Left ventricle myocardium inferior (tissue), 1 donor: ENCODE results near the gene HIVEP2. TPM values are rescaled to one million over a fixed set of nuclear protein-coding genes. Genes with fewer than 3 reads are reported as not detected.
"Not testable (repeated sequence)": the region's sequence is repeated elsewhere in the genome, so short reads cannot be mapped to it uniquely, and the experiment has no call there.

ENCODE experiments used
- DNase-seq: peaks from one replicate; pipeline ENCODE4 v3.0.0-alpha.2; 2020
- H3K27ac ChIP-seq: fragments of 200-600 bp; replicated peaks from 2 replicates; pipeline ENCODE4 v1.8.0; 2021
- H3K27me3 ChIP-seq: fragments of 200-600 bp; 2 replicates; pipeline ENCODE4 v1.8.0; 2021; ENCODE audit warnings: low read depth
- H3K36me3 ChIP-seq: fragments of 200-600 bp; 2 replicates; pipeline ENCODE4 v1.8.0; 2021
- H3K4me1 ChIP-seq: fragments of 200-600 bp; 2 replicates; pipeline ENCODE4 v1.8.0; 2021
- H3K4me3 ChIP-seq: fragments of 200-600 bp; 2 replicates; pipeline ENCODE4 v1.8.0; 2021; ENCODE audit warnings: mild to moderate bottlenecking, moderate library complexity
- H3K9me3 ChIP-seq: fragments of 200-600 bp; replicated peaks from 2 replicates; pipeline ENCODE4 v1.8.0; 2021
- CTCF ChIP-seq: fragments of 200-600 bp; IDR thresholded peaks from 2 replicates; pipeline ENCODE4 v1.8.0; 2021; ENCODE audit warnings: antibody characterized with exemption, mild to moderate bottlenecking, borderline replicate concordance
- intact Hi-C: fragments of 100-400 bp; cut with micrococcal nuclease; formaldehyde crosslinking; loops from one replicate; pipeline ENCODE4 v1.11.0; 2022
- total RNA-seq: library from RNA; stranded (reverse); fragmentation: NEBNext Ultra II Directional; extraction: Animal tissue kit (Norgen Biotek cat#: 25700); gene quantifications from one replicate; pipeline ENCODE4 v1.2.1, GENCODE V29; 2021
- donor health status: DM: no; HTN: yes; CAD: no; lungs with severe emphysema.

The HIVEP2 gene
- total RNA-seq, 1 donor from 2014 or later = 16.2 TPM

GRCh38 chr6:142975365-142975764 is 30.4 kb upstream of the HIVEP2 start:
- intact Hi-C loops = no loop called here
- Histone ChIP-seq H3K27me3 (no peaks in the 10 kb centered on the region), H3K4me3 (no peak overlapping the region), H3K4me1 (no peaks in the 10 kb centered on the region), H3K36me3 (no peaks in the 10 kb centered on the region), H3K27ac (no peak overlapping the region), H3K9me3 (peaks cover 11% of the 10 kb centered on the region)
- no peak for DNase-seq
- no peak for TF ChIP-seq CTCF

- H3K4me1 ChIP-seq, H3K27ac ChIP-seq, H3K9me3 ChIP-seq, H3K36me3 ChIP-seq, intact Hi-C loops, DNase-seq, H3K4me3 ChIP-seq, H3K27me3 ChIP-seq: not testable (repeated sequence)
Observed at GRCh38 chr6:142970941-142971340, 26.0 kb upstream of the HIVEP2 start.

- Histone ChIP-seq H3K4me3 (no peak overlapping the region), H3K9me3 (peaks cover 8% of the 10 kb centered on the region), H3K36me3 (no peaks in the 10 kb centered on the region), H3K4me1 (no peaks in the 10 kb centered on the region), H3K27ac (no peak overlapping the region), H3K27me3 (no peaks in the 10 kb centered on the region)
- intact Hi-C loops = no loop called here
- DNase-seq = no peak
- no peak for TF ChIP-seq CTCF
Observed at GRCh38 chr6:142968601-142969000, 23.6 kb upstream of the HIVEP2 start.

GRCh38 chr6:142966294-142966693 is 21.3 kb upstream of the HIVEP2 start:
- Histone ChIP-seq H3K4me1 (no peaks in the 10 kb centered on the region), H3K9me3 (peaks cover 8% of the 10 kb centered on the region), H3K36me3 (no peaks in the 10 kb centered on the region), H3K4me3 (no peak overlapping the region), H3K27me3 (no peaks in the 10 kb centered on the region), H3K27ac (no peak overlapping the region)
- DNase-seq = no peak
- intact Hi-C loops = no loop called here
- no peak for TF ChIP-seq CTCF

GRCh38 chr6:142965164-142965563 is 20.2 kb upstream of the HIVEP2 start:
- no peak for DNase-seq
- H3K27me3 ChIP-seq = no peaks in the 10 kb centered on the region
- no peaks in the 10 kb centered on the region for H3K4me1 ChIP-seq
- H3K9me3 ChIP-seq = peaks cover 8% of the 10 kb centered on the region
- H3K36me3 ChIP-seq = no peaks in the 10 kb centered on the region
- intact Hi-C loops = no loop called here
- H3K27ac ChIP-seq = no peak overlapping the region
- no peak overlapping the region for H3K4me3 ChIP-seq
- TF ChIP-seq CTCF = no peak

GRCh38 chr6:142960098-142960497 is 15.1 kb upstream of the HIVEP2 start:
- no peaks in the 10 kb centered on the region for H3K27me3 ChIP-seq
- H3K36me3 ChIP-seq = no peaks in the 10 kb centered on the region
- H3K9me3 ChIP-seq = no peaks in the 10 kb centered on the region
- DNase-seq = no peak
- no peak overlapping the region for H3K27ac ChIP-seq
- H3K4me3 ChIP-seq = no peak overlapping the region
- no peak for TF ChIP-seq CTCF
- intact Hi-C loops = no loop called here
- no peaks in the 10 kb centered on the region for H3K4me1 ChIP-seq
